ENCODE results near the gene GDI1. TPM values are rescaled to one million over a fixed set of nuclear protein-coding genes. Genes with fewer than 3 reads are reported as not detected.

GDI1 gene
- total and polyA plus RNA-seq, 2 experiments from 2014 or later: 48.5 to 95.9 TPM

- TF ChIP-seq ZNF331 (CRISPR knock-in tag; IDR thresholded peaks at IDR 0.05; ENCODE audit: low read depth): no peak
- no peak for TF ChIP-seq POLR2AphosphoS5 (IDR thresholded peaks at IDR 0.05; ENCODE audit: low read depth)
- TF ChIP-seq STAT1 (IDR thresholded peaks at IDR 0.05; ENCODE audit: unreplicated experiment): no peak
- no peak for TF ChIP-seq CREB1 (CRISPR knock-in tag; IDR thresholded peaks at IDR 0.05; ENCODE audit: low read depth)
- no peak for TF ChIP-seq ZNF114 (CRISPR knock-in tag; IDR thresholded peaks at IDR 0.05)
These were observed 46.4 kb downstream of the GDI1 start (continued) for GRCh38 chrX:154483325-154483724.

GRCh38 chrX:154484255-154485149, 47.5 kb downstream of the GDI1 start:
- Histone ChIP-seq H3K4me1 (ENCODE audit: insufficient read depth) (no peaks in the 10 kb centered on the region), H3F3A (replicated peaks; ENCODE audit: low read depth) (no peaks in the 10 kb centered on the region), H3K9me2 (ENCODE audit: insufficient read depth) (no peaks in the 10 kb centered on the region), H3K36me3 (ENCODE audit: insufficient read depth) (no peaks in the 10 kb centered on the region), H3K4me3 (no peak overlapping the region), H4K20me1 (replicated peaks; ENCODE audit: insufficient read depth) (no peaks in the 10 kb centered on the region; the same call in 1 of the 2 replicates), H3K27me3 (ENCODE audit: insufficient read depth) (no peaks in the 10 kb centered on the region), H3K27ac (ENCODE audit: low read depth) (no peak overlapping the region), H3K79me2 (replicated peaks; ENCODE audit: insufficient read depth) (no peaks in the 10 kb centered on the region), H3K4me2 (no peak overlapping the region), H2AFZ (no peak overlapping the region)
- Mint-ChIP-seq H3K9me3 (no peaks in the 10 kb centered on the region), H3K4me3 (no peak overlapping the region), H3K4me1 (peaks cover 7% of the 10 kb centered on the region; the same call in 2 of the 3 replicates), H3K36me3 (ENCODE audit: low read depth) (peaks cover 5% of the 10 kb centered on the region; the same call in 2 of the 3 replicates), H3K27ac (no peak overlapping the region), H3K27me3 (ENCODE audit: insufficient read depth, low read depth, poor library complexity) (peaks cover 10% of the 10 kb centered on the region)
- no peak for TF ChIP-seq EZH2 (IDR thresholded peaks at IDR 0.05; ENCODE audit: low read depth, unreplicated experiment)
- no peak for TF ChIP-seq NANOG (IDR thresholded peaks at IDR 0.05; ENCODE audit: borderline replicate concordance)
- no peak for TF ChIP-seq JUNB (IDR thresholded peaks at IDR 0.05; ENCODE audit: unreplicated experiment)
- no peak for TF ChIP-seq STAT1 (IDR thresholded peaks at IDR 0.05; ENCODE audit: unreplicated experiment)
- TF ChIP-seq ZNF331 (CRISPR knock-in tag; IDR thresholded peaks at IDR 0.05; ENCODE audit: low read depth): no peak
- TF ChIP-seq CTCF (conservative IDR thresholded peaks at IDR 0.05; ENCODE audit: low read depth in 2 of 2): no peak
- TF ChIP-seq EZH2phosphoT487 (IDR thresholded peaks at IDR 0.05; ENCODE audit: unreplicated experiment): no peak
- no peak for TF ChIP-seq CREB1 (CRISPR knock-in tag; IDR thresholded peaks at IDR 0.05; ENCODE audit: low read depth)
- no peak for TF ChIP-seq ETS1 (IDR thresholded peaks at IDR 0.05)
- TF ChIP-seq ZNF462 (CRISPR knock-in tag; IDR thresholded peaks at IDR 0.05): no peak
- ATAC-seq (no peak), DNase-seq (ENCODE audit: low spot score) (no peak)
